Adrenal gland (tissue), 5 donors: ENCODE measurements around the gene TIFAB.

Experiments
- POLR2A ChIP-seq, 2 donors: fragments of 450-650 bp; IDR thresholded peaks; one replicate each; pipeline ENCODE4 v1.6.1; 2017; ENCODE audit warnings: antibody characterized with exemption in 2 of 2, mild to moderate bottlenecking in 2 of 2, moderate library complexity in 1 of 2
- TF ChIP-seq, protein P1 (sequence below), 6 experiments: fragments of 450-650 bp in 4 of 6; fragments of 200-600 bp in 2 of 6; sonication (generic) in 1 of 6; IDR thresholded peaks; 1 replicate in 5 of 6; 2 replicates in 1 of 6; pipeline versions ENCODE4 v1.5.1 to v1.8.0; 2016 to 2021; ENCODE audit warnings: antibody characterized with exemption in 6 of 6, mild to moderate bottlenecking in 2 of 6, moderate library complexity in 1 of 6
- donor health status: DM: no; HTN: no; CAD: no.

DNA sequence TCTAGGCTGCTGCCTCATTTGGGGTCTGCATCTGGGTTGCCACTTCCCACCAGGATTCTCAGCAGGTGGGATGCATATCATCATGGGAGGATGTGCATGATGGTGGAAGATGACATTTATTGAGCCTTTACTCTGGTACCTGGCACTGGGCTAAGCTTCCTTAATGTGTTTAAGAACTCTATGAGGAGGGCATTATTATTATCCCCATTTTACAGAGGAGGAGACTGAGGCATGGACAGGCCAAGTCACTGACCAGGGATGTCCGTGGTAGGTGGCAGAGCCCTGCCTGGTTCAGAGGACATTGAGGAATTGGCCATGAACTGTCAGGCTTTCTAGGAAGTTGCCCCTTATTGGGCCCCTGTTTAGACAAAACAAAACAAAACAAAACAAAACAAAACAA, 31.1 kb upstream of the TIFAB start:
- TF ChIP-seq POLR2A (IDR thresholded peaks at IDR 0.05), result no peak
- TF ChIP-seq, protein P1, sequence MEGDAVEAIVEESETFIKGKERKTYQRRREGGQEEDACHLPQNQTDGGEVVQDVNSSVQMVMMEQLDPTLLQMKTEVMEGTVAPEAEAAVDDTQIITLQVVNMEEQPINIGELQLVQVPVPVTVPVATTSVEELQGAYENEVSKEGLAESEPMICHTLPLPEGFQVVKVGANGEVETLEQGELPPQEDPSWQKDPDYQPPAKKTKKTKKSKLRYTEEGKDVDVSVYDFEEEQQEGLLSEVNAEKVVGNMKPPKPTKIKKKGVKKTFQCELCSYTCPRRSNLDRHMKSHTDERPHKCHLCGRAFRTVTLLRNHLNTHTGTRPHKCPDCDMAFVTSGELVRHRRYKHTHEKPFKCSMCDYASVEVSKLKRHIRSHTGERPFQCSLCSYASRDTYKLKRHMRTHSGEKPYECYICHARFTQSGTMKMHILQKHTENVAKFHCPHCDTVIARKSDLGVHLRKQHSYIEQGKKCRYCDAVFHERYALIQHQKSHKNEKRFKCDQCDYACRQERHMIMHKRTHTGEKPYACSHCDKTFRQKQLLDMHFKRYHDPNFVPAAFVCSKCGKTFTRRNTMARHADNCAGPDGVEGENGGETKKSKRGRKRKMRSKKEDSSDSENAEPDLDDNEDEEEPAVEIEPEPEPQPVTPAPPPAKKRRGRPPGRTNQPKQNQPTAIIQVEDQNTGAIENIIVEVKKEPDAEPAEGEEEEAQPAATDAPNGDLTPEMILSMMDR (IDR thresholded peaks at IDR 0.05), result no peak
